GM12801 (cell line): Measurements from ENCODE around the gene DGKE.

Experiments
- CTCF ChIP-seq: IDR thresholded peaks from one replicate; pipeline ENCODE4 v1.5.1; 2011; ENCODE audit warnings: control low read depth; ENCODE audit not compliant: insufficient read length; ENCODE audit errors: extremely low read depth

The DGKE gene

GRCh38 chr17:56795221-56795865 is 38.6 kb upstream of the DGKE start:
- no peak for TF ChIP-seq CTCF

- no peak for TF ChIP-seq CTCF
Measured at GRCh38 chr17:56796536-56796935, 37.4 kb upstream of the DGKE start.

DNA sequence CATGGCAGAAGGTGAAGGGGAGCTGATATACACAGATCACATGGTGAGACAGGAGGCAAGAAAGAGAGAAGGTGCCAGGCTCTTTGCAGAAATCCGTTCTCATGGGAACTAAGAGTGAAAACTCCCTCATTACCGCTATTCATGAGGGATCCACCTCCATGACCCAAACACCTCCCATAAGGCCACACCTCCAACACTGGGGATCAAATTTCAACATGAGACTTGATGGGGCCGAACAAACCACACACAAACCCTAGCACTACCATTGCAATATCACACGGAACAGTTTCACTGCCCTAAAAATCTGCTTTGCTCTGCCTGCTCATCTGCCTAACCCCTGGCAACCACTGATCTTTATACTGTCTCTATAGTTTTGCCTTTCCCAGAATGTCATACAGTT is 35.0 kb upstream of the DGKE start:
- no peak for TF ChIP-seq CTCF

DNA sequence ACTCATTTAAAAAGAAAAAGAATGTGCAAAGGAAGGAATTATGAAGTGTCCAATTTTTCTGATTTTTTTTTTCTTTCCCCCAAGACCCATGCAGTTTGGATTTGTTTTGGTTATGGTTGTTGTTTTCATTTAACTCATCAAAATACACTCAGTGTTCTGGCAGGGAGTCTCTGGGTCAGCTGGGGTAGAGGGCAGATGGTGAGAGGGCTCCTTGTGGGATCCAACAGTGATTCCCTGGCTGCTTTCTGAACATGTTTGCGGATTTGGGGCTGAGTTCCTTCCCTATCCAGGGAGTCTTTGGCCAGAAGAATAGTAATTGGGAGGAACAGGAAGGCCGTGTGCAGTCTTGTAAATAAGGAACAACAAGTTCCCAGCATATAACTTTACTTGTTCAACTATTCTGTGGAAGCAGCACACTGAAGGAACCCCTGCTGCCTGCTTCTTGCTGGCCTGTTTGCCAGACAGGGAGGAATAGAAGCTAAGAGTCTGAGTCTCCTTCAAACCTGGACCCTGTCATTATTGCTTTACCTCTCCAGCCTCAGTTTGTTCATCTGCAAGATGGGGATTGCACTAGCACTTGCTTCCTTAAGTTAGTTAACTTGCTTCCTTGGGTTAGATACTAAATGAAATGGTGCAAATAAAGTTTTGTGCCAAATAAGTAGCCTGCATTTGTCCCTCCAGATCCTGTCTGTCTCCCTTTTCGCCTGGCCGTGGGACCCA is 32.3 kb upstream of the DGKE start:
- TF ChIP-seq CTCF: no peak

- TF ChIP-seq CTCF: no peak
Measured at GRCh38 chr17:56803071-56803470, 30.9 kb upstream of the DGKE start.

GRCh38 chr17:56804454-56804853 is 29.5 kb upstream of the DGKE start:
- TF ChIP-seq CTCF: no peak

GRCh38 chr17:56806949-56807348 is 27.0 kb upstream of the DGKE start:
- no peak for TF ChIP-seq CTCF
